T-cell (primary cell): Measurements from ENCODE around the gene RACGAP1. TPM values are rescaled to one million over a fixed set of nuclear protein-coding genes. Genes with fewer than 3 reads are reported as not detected.

Source experiments
- ATAC-seq, 4 experiments: fragments of 200-7000 bp in 3 of 4; fragments of 150-1000 bp in 1 of 4; cut with Tn5 transposase; replicated peaks in 1 of 4; 1 replicate in 3 of 4; 2 replicates in 1 of 4; pipeline ENCODE4 v1.10.0; 2021; ENCODE audit warnings: moderate library complexity in 3 of 4, mild to moderate bottlenecking in 2 of 4, moderate number of reproducible peaks in 1 of 4
- CTCF ChIA-PET, 2 donors: fragments of 300-600 bp; sonication (Branson Sonifier 250); formaldehyde crosslinking; loops; one replicate each; lab custom pipeline; 2022; ENCODE audit warnings: antibody characterized with exemption in 2 of 2; lab: Charles Lee
- POLR2A ChIA-PET, 2 donors: fragments of 300-600 bp; sonication (Branson Sonifier 250); formaldehyde crosslinking; loops; one replicate each; lab custom pipeline; 2022; ENCODE audit warnings: antibody characterized with exemption in 2 of 2; lab: Charles Lee
- DNase-seq, 35 experiments: peaks; one replicate each; pipeline versions ENCODE4 v3.0.0 to v3.0.0-alpha.2; 2013 to 2023
- H3K27ac ChIP-seq: one replicate; pipeline ENCODE4 v1.5.1; 2013; ENCODE audit warnings: low read length
- H3K27me3 ChIP-seq, 2 experiments: replicated peaks in 1 of 2; 1 replicate in 1 of 2; 2 replicates in 1 of 2; pipeline versions ENCODE4 v1.6.1 to v1.7.0; 2013; ENCODE audit warnings: low read length in 1 of 2, mixed read lengths in 1 of 2; ENCODE audit not compliant: control insufficient read depth in 2 of 2, insufficient read depth in 2 of 2; ENCODE audit errors: extremely low read depth in 1 of 2
- H3K36me3 ChIP-seq, 2 donors: 1 replicate in 1 of 2; 2 replicates in 1 of 2; pipeline versions ENCODE4 v1.6.1 to v1.7.0; 2013; ENCODE audit warnings: low read length in 1 of 2; ENCODE audit not compliant: control insufficient read depth in 2 of 2, insufficient read depth in 1 of 2; ENCODE audit errors: extremely low read depth in 1 of 2
- H3K4me1 ChIP-seq, 2 experiments: 1 replicate in 1 of 2; 2 replicates in 1 of 2; pipeline versions ENCODE4 v1.6.1 to v1.7.0; 2013; ENCODE audit warnings: low read length in 2 of 2, mixed read lengths in 1 of 2; ENCODE audit not compliant: insufficient read depth in 2 of 2, control insufficient read depth in 1 of 2; ENCODE audit errors: extremely low read depth in 1 of 2
- H3K4me3 ChIP-seq, 2 donors: 1 replicate in 1 of 2; 2 replicates in 1 of 2; pipeline versions ENCODE4 v1.5.1 to v1.7.0; 2013; ENCODE audit warnings: mild to moderate bottlenecking in 2 of 2, low read length in 1 of 2, moderate library complexity in 1 of 2; ENCODE audit not compliant: control insufficient read depth in 1 of 2; ENCODE audit errors: extremely low read depth in 1 of 2
- H3K9me3 ChIP-seq: 2 replicates; pipeline ENCODE4 v1.7.0; 2013
- H3K27ac Mint-ChIP-seq, 2 donors: one replicate each; pipeline ENCODE4 v1.8.0; 2020 to 2021; ENCODE audit warnings: mild to moderate bottlenecking in 2 of 2, mixed read lengths in 2 of 2
- H3K27me3 Mint-ChIP-seq, 2 donors: one replicate each; pipeline ENCODE4 v1.8.0; 2021 to 2022; ENCODE audit warnings: mixed read lengths in 2 of 2
- H3K36me3 Mint-ChIP-seq: one replicate; pipeline ENCODE4 v1.8.0; 2021; ENCODE audit warnings: mixed read lengths
- H3K4me1 Mint-ChIP-seq, 3 donors: one replicate each; pipeline ENCODE4 v1.8.0; 2020 to 2022; ENCODE audit warnings: mixed read lengths in 3 of 3, mild to moderate bottlenecking in 1 of 3
- H3K4me3 Mint-ChIP-seq, 3 donors: one replicate each; pipeline ENCODE4 v1.8.0; 2020 to 2022; ENCODE audit warnings: mild to moderate bottlenecking in 3 of 3, mixed read lengths in 3 of 3, moderate library complexity in 3 of 3
- H3K9me3 Mint-ChIP-seq, 3 donors: one replicate each; pipeline ENCODE4 v1.8.0; 2020 to 2022; ENCODE audit warnings: mixed read lengths in 3 of 3
- WGBS: methylation state at CpG from one replicate; pipeline ENCODE4 v1.1.5; 2013; ENCODE audit warnings: missing lambda C conversion rate; ENCODE audit not compliant: insufficient coverage; 5-methylcytosine and 5-hydroxymethylcytosine counted together
- total RNA-seq, 35 experiments: library from RNA in 6 of 35; stranded (reverse) in 6 of 35; fragments of 120-200 nt in 1 of 35; gene quantifications; one replicate each; pipeline versions ENCODE4 v1.2.1 to v1.2.4 and lab custom pipeline; 2013 to 2026

Gene RACGAP1
- total RNA-seq, 5 donors from 2014 or later (not counting 1 experiment from before 2014, with no cell fraction given) = 5.5 to 14.8 (median 13.9) TPM

- Histone ChIP-seq H3K9me3 (no peaks in the 10 kb centered on the region), H3K27me3 (no peaks in the 10 kb centered on the region), H3K27ac (no peak overlapping the region), H3K4me1 (peaks cover 5 to 10% of the 10 kb centered on the region in 2 experiments), H3K36me3 (no peaks in the 10 kb centered on the region), H3K4me3 (no peak overlapping the region)
- Mint-ChIP-seq H3K27ac (no peak overlapping the region), H3K4me1 (peaks cover 17 to 22% (median 20%) of the 10 kb centered on the region in 3 donors), H3K4me3 (no peak overlapping the region), H3K36me3 (no peaks in the 10 kb centered on the region), H3K9me3 (peaks cover 0 to 2% (median 0%) of the 10 kb centered on the region in 3 donors), H3K27me3 (no peaks in the 10 kb centered on the region)
- ATAC-seq (no peak), DNase-seq (no peak)
- POLR2A ChIA-PET = no interaction called here
- CTCF ChIA-PET = interaction anchor here in 1 of 2 donors (1.0 kb wide), 1 partner anchor 55 kb away, joined by 3 read pairs; no protein-coding TSS in a partner anchor
- no CpG with 5 or more reads among the region's 4 CpGs for WGBS
These were observed 4.3 kb downstream of the RACGAP1 start for GRCh38 chr12:50021031-50021430.

GRCh38 chr12:50019524-50019923 lies 5.8 kb downstream of the RACGAP1 start:
- H3K27ac ChIP-seq = no peak overlapping the region
- no peaks in the 10 kb centered on the region for H3K27me3 ChIP-seq
- no CpG with 5 or more reads among the region's 2 CpGs for WGBS
- no peak overlapping the region for H3K4me3 Mint-ChIP-seq
- no peaks in the 10 kb centered on the region for H3K27me3 Mint-ChIP-seq
- no peak overlapping the region for H3K27ac Mint-ChIP-seq
- CTCF ChIA-PET = interaction anchor here in 1 of 2 donors (0.6 kb wide), 1 partner anchor 75 kb away, joined by 3 read pairs; no protein-coding TSS in a partner anchor
- H3K9me3 Mint-ChIP-seq = no peaks in the 10 kb centered on the region
- POLR2A ChIA-PET = interaction anchor here in 1 of 2 donors (0.6 kb wide), 1 partner anchor 187 kb away, joined by 3 read pairs; no protein-coding TSS in a partner anchor
- H3K4me3 ChIP-seq = no peak overlapping the region
- H3K9me3 ChIP-seq = no peaks in the 10 kb centered on the region
- H3K36me3 ChIP-seq = peaks cover 0 to 3% of the 10 kb centered on the region in 2 donors
- no peaks in the 10 kb centered on the region for H3K36me3 Mint-ChIP-seq
- no peak for ATAC-seq
- H3K4me1 Mint-ChIP-seq = peaks cover 6 to 8% (median 8%) of the 10 kb centered on the region in 3 donors
- H3K4me1 ChIP-seq = peaks cover 0 to 3% of the 10 kb centered on the region in 2 experiments
- DNase-seq = no peak

- Histone ChIP-seq H3K9me3 (no peaks in the 10 kb centered on the region), H3K36me3 (peaks cover 0 to 3% of the 10 kb centered on the region in 2 donors), H3K27me3 (no peaks in the 10 kb centered on the region), H3K4me1 (no peaks in the 10 kb centered on the region), H3K4me3 (no peak overlapping the region), H3K27ac (no peak overlapping the region)
- peaks cover under 1 to 3% (median 2%) of the 10 kb centered on the region in 3 donors for H3K4me1 Mint-ChIP-seq
- peaks cover 6% of the 10 kb centered on the region for H3K36me3 Mint-ChIP-seq
- WGBS = 93% methylated on average over 2 of the region's 2 CpGs
- H3K4me3 Mint-ChIP-seq = no peak overlapping the region
- ATAC-seq = no peak
- no peak overlapping the region for H3K27ac Mint-ChIP-seq
- CTCF ChIA-PET = interaction anchor here in 1 of 2 donors (0.6 kb wide), 1 partner anchor 374 kb away, joined by 4 read pairs; no protein-coding TSS in a partner anchor
- no peaks in the 10 kb centered on the region for H3K9me3 Mint-ChIP-seq
- no peak for DNase-seq
- no peaks in the 10 kb centered on the region for H3K27me3 Mint-ChIP-seq
- POLR2A ChIA-PET = interaction anchor here in 1 of 2 donors (0.6 kb wide), 2 partner anchors 9 to 188 kb away, joined by 3 read pairs; no protein-coding TSS in a partner anchor
These were observed 6.3 kb downstream of the RACGAP1 start for GRCh38 chr12:50018968-50019367.

GRCh38 chr12:50018154-50018553 lies 7.1 kb downstream of the RACGAP1 start:
- H3K36me3 Mint-ChIP-seq = peaks cover 13% of the 10 kb centered on the region
- H3K4me3 ChIP-seq = no peak overlapping the region
- CTCF ChIA-PET = interaction anchor here in 1 of 2 donors (0.6 kb wide), 1 partner anchor 146 kb away, joined by 3 read pairs; no protein-coding TSS in a partner anchor
- POLR2A ChIA-PET = no interaction called here
- H3K27me3 Mint-ChIP-seq = no peaks in the 10 kb centered on the region
- no peak overlapping the region for H3K27ac ChIP-seq
- WGBS = 80% methylated on average over 1 of the region's 3 CpGs
- no peak overlapping the region for H3K27ac Mint-ChIP-seq
- H3K36me3 ChIP-seq = peaks cover 0 to 3% of the 10 kb centered on the region in 2 donors
- no peaks in the 10 kb centered on the region for H3K9me3 ChIP-seq
- DNase-seq = no peak
- H3K9me3 Mint-ChIP-seq = no peaks in the 10 kb centered on the region
- H3K4me3 Mint-ChIP-seq = no peak overlapping the region
- ATAC-seq = no peak
- no peaks in the 10 kb centered on the region for H3K4me1 ChIP-seq
- H3K27me3 ChIP-seq = no peaks in the 10 kb centered on the region
- peaks cover 0 to 9% (median 2%) of the 10 kb centered on the region in 3 donors for H3K4me1 Mint-ChIP-seq

GRCh38 chr12:50017641-50018040 lies 7.7 kb downstream of the RACGAP1 start:
- Mint-ChIP-seq H3K4me3 (no peak overlapping the region), H3K27ac (no peak overlapping the region), H3K9me3 (no peaks in the 10 kb centered on the region), H3K4me1 (peaks cover 0 to 7% (median 2%) of the 10 kb centered on the region in 3 donors), H3K36me3 (peaks cover 13% of the 10 kb centered on the region), H3K27me3 (no peaks in the 10 kb centered on the region)
- ChIA-PET CTCF (no interaction called here), POLR2A (interaction anchor here in 1 of 2 donors (0.6 kb wide), 1 partner anchor 9 kb away, joined by 10 read pairs; no protein-coding TSS in a partner anchor)
- ATAC-seq (no peak), DNase-seq (no peak)
- H3K36me3 ChIP-seq = peaks cover 0 to 3% of the 10 kb centered on the region in 2 donors
- H3K27ac ChIP-seq = no peak overlapping the region
- 93% methylated on average over 4 of the region's 6 CpGs for WGBS
- no peaks in the 10 kb centered on the region for H3K4me1 ChIP-seq
- H3K9me3 ChIP-seq = no peaks in the 10 kb centered on the region
- H3K4me3 ChIP-seq = no peak overlapping the region
- H3K27me3 ChIP-seq = no peaks in the 10 kb centered on the region

GRCh38 chr12:50016501-50017475 lies 8.5 kb downstream of the RACGAP1 start:
- no peak overlapping the region for H3K27ac ChIP-seq
- H3K27ac Mint-ChIP-seq = no peak overlapping the region
- peaks cover 0 to 3% of the 10 kb centered on the region in 2 donors for H3K36me3 ChIP-seq
- DNase-seq = no peak
- H3K9me3 Mint-ChIP-seq = no peaks in the 10 kb centered on the region
- POLR2A ChIA-PET = interaction anchor here in 1 of 2 donors (0.6 kb wide), 1 partner anchor 9 kb away, joined by 10 read pairs; no protein-coding TSS in a partner anchor
- no peak for ATAC-seq
- no peaks in the 10 kb centered on the region for H3K4me1 ChIP-seq
- CTCF ChIA-PET = interaction anchor here in 1 of 2 donors (0.7 to 1.0 kb wide), 2 partner anchors 11 to 50 kb away, joined by 3 read pairs; no protein-coding TSS in a partner anchor
- H3K4me3 Mint-ChIP-seq = no peak overlapping the region
- peaks cover 0 to 7% (median 2%) of the 10 kb centered on the region in 3 donors for H3K4me1 Mint-ChIP-seq
- H3K36me3 Mint-ChIP-seq = peaks cover 13% of the 10 kb centered on the region
- no peaks in the 10 kb centered on the region for H3K27me3 Mint-ChIP-seq
- no peak overlapping the region for H3K4me3 ChIP-seq
- WGBS = 98% methylated on average over 5 of the region's 10 CpGs
- H3K27me3 ChIP-seq = no peaks in the 10 kb centered on the region
- no peaks in the 10 kb centered on the region for H3K9me3 ChIP-seq
